ENCODE results near the gene STX19.

The STX19 gene

DNA sequence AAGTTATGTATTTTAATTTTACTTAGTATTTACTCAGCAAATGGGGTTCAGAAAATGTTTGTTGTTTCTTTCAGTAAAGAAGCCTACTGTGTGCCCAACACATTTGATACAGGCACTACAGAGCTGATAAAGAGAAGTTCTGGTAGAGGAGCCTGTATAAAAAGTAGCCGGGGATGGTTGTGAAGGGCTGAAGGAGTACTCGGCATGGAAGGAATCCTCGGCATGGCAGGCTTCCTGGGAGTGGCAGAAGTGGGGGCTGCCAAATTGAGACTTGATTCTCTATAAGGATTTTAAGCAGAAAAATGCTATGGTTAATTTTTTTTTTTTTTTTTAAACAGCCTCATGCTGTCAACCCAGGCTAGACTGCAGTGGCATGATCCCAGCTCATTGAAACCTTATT is 39.2 kb downstream of the STX19 start:
- no peak for DNase-seq (ENCODE audit: extremely low read depth, low read depth)
- no peak for TF ChIP-seq CTCF (IDR thresholded peaks at IDR 0.05; ENCODE audit: low read depth, low read length)

- DNase-seq (ENCODE audit: extremely low read depth, low read depth) = no peak
- no peak for TF ChIP-seq CTCF (IDR thresholded peaks at IDR 0.05; ENCODE audit: low read depth, low read length)
Observed at GRCh38 chr3:93988764-93989163, 39.6 kb downstream of the STX19 start.

DNA sequence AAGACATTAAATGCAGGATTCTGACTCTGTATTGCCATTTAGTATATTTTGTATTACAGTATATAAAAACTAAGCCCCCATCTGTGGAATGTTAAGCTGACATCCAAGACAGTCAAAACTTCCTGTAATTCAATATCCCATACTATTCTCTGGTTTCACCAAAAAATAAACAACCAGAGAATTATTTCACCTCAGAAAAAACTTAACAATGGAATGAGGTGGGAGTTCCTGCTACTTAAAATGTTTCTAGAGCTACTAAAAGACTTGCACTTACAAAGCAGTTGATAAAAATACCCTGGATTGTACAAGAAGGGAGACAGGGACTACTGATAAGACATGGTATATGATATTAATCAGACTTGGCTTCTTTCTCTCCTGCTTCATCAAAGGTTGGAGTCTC is 40.1 kb downstream of the STX19 start:
- no peak for TF ChIP-seq CTCF (IDR thresholded peaks at IDR 0.05; ENCODE audit: low read depth, low read length)
- DNase-seq (ENCODE audit: extremely low read depth, low read depth) = no peak

- no peak for TF ChIP-seq CTCF (IDR thresholded peaks at IDR 0.05; ENCODE audit: low read depth, low read length)
- no peak for DNase-seq (ENCODE audit: extremely low read depth, low read depth)
Observed at GRCh38 chr3:93984618-93985017, 43.8 kb downstream of the STX19 start.

DNA sequence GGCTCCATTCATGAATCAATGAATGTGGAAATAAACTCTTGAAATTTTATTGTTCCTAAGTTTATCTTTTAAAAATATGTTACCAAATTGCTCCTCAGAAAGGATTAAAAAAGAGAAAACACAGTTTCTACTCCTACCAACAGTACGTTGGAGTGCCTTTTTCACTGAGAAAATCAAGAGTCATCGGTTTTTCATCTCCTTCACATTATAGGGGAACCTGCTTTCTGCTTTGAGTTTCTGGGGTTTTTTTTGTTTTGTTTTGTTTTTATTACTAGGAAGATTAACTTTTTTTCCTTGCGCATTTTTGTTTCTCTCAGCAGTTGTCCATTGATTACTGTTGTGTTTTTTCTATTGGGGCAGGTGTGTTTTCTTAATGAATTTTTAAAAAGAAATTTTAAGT is 45.0 kb downstream of the STX19 start:
- no peak for TF ChIP-seq CTCF (IDR thresholded peaks at IDR 0.05; ENCODE audit: low read depth, low read length)
- DNase-seq (ENCODE audit: extremely low read depth, low read depth) = no peak

DNA sequence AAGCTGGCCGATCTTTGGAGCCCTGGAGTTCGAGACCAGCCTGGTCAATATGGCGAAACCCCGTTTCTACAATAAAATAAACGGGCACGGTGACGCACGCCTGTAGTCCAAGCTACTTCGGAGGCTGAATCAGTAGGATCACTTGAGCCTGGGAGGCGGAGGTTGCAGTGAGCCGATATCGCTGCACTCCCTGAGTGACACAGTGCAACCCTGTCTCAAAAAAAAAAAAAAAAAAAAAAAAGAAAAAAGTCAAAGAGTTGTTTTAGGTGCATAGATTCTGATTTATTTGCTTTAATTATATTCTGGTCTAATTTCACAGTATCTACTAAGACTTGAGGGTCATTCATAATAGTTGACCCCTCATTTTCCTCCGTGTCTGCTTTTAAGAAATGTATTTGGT is 46.7 kb downstream of the STX19 start:
- DNase-seq (ENCODE audit: extremely low read depth, low read depth) = no peak
- no peak for TF ChIP-seq CTCF (IDR thresholded peaks at IDR 0.05; ENCODE audit: low read depth, low read length)

GRCh38 chr3:93979850-93980676 is 48.3 kb downstream of the STX19 start, which contains the start of gene ARL13B:
Gene ARL13B, plus strand, starts transcription at chr3:93980155. Its CDS starts 269 bp downstream, at chr3:93980424.
- TF ChIP-seq CTCF (IDR thresholded peaks at IDR 0.05; ENCODE audit: low read depth, low read length) = no peak

More at GRCh38 chr3:93979850-93980676, 48.3 kb downstream of the STX19 start, which contains the start of gene ARL13B:
- peak; percentile 94 for DNase-seq (ENCODE audit: extremely low read depth, low read depth)
